ENCODE results near the gene CADM1.

Gene CADM1

GRCh38 chr11:115159207-115159606, 345.0 kb downstream of the CADM1 start:
- DNase-seq: no peak
- peaks cover 0 to 3% of the 10 kb centered on the region in 2 donors for H3K9me3 Mint-ChIP-seq
- H3K4me3 Mint-ChIP-seq: no peak overlapping the region
- ATAC-seq (replicated peaks): no peak
- peaks cover 5 to 15% of the 10 kb centered on the region in 2 donors for H3K27me3 Mint-ChIP-seq
- H3K27ac Mint-ChIP-seq: no peak overlapping the region
- no peaks in the 10 kb centered on the region for H3K36me3 Mint-ChIP-seq
- no peaks in the 10 kb centered on the region for H3K4me1 Mint-ChIP-seq

DNA sequence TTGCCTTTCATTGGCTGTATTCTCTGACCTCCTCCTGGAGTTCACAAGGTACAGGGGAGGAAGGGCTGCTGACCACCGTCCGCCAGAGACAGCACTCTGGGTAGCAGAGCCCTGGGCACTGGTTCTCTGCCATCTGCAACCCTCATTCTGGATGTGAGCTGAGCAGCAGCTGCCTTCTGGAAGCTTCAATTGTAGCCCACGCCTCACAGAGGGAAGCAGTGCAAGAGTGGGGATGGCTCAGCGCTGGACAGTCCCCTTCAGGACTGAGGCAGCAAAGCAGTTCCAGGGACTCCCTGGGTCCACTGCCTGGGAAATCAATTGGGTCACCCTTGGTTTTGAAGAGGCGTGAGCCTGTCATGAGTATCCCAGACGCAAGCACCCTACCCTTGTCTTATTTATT, 346.2 kb downstream of the CADM1 start:
- no peaks in the 10 kb centered on the region for H3K36me3 Mint-ChIP-seq

DNA sequence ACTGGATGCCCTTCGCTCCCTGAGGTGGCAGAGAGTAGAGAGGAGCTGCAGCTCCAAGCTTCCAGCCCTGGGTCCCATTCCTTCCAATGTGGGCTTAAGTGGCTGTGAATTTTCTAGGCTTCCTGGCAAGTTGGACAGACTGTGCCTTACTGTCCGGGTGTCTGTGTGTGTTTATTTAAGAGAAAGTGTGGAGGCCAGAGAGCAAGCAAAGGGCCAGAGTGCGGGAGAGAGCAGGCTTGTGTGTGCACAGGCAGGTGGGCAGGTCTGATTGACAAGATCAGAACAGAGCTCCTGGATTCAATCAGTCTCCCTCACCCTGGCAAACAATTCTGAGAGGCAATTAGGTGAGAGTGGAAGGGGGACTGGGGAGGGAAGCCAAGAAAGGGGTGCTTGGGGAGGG, 347.0 kb downstream of the CADM1 start:
- no peaks in the 10 kb centered on the region for H3K4me1 Mint-ChIP-seq
- no peak for ATAC-seq (replicated peaks)
- peaks cover 0 to 8% of the 10 kb centered on the region in 2 donors for H3K27me3 Mint-ChIP-seq
- H3K4me3 Mint-ChIP-seq: no peak overlapping the region
- DNase-seq: no peak
- peaks cover 0 to 8% of the 10 kb centered on the region in 2 donors for H3K9me3 Mint-ChIP-seq
- H3K36me3 Mint-ChIP-seq: no peaks in the 10 kb centered on the region
- H3K27ac Mint-ChIP-seq: no peak overlapping the region

More for the DNA sequence above, 346.2 kb downstream of the CADM1 start:
- Mint-ChIP-seq H3K27me3 (peaks cover 0 to 15% of the 10 kb centered on the region in 2 donors), H3K4me3 (no peak overlapping the region), H3K4me1 (no peaks in the 10 kb centered on the region), H3K9me3 (peaks cover 0 to 6% of the 10 kb centered on the region in 2 donors), H3K27ac (no peak overlapping the region)
- ATAC-seq (replicated peaks): no peak
- DNase-seq: no peak

- H3K36me3 Mint-ChIP-seq: no peaks in the 10 kb centered on the region
- no peak overlapping the region for H3K4me3 Mint-ChIP-seq
- no peaks in the 10 kb centered on the region for H3K4me1 Mint-ChIP-seq
- H3K27me3 Mint-ChIP-seq: peaks cover 0 to 4% of the 10 kb centered on the region in 2 donors
- DNase-seq: no peak
- no peak for ATAC-seq (replicated peaks)
- no peak overlapping the region for H3K27ac Mint-ChIP-seq
- H3K9me3 Mint-ChIP-seq: peaks cover 0 to 8% of the 10 kb centered on the region in 2 donors
Observed at GRCh38 chr11:115155978-115156377, 348.2 kb downstream of the CADM1 start.

DNA sequence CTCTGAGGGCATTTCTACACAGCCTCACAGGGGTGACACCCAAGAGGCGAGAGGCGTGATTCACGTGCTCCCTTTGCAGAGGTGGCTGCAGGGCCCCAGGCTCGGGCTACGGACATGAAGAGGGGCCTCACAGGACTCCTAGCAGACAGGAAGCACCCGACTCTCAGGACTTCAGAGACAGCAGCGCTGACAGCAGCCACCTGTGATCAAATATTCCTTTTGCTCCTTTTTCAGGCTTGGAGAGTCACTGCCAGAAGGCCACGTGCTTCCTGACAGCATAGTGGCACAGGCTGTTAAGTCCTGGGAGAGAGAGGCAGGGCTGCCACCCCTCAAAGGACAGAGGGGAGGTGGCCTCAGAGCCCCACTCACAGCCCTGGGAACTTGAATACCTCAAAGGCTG, 348.9 kb downstream of the CADM1 start:
- Mint-ChIP-seq H3K9me3 (peaks cover 0 to 5% of the 10 kb centered on the region in 2 donors), H3K27me3 (no peaks in the 10 kb centered on the region), H3K36me3 (no peaks in the 10 kb centered on the region), H3K27ac (no peak overlapping the region), H3K4me3 (no peak overlapping the region), H3K4me1 (no peaks in the 10 kb centered on the region)
- DNase-seq: no peak
- no peak for ATAC-seq (replicated peaks)

DNA sequence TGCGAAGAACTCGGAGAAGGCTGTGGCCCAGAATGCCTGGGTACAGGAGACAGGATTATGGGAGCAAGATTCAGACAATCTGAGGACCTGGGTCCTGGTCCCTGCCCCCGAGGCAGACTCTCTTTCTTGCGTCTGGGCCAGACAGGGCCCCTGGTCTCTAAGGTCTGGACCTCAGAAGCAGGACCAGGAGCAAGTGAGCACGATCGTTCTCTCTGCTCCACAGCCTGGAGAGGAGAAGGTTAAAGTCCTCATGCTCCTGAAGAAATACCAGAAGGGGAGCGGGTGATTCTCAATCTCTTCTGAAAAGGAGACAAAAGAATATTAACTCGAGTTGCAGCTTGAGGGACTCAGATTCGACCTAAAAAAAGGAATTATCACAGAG, 349.9 kb downstream of the CADM1 start:
- Mint-ChIP-seq H3K36me3 (no peaks in the 10 kb centered on the region), H3K4me3 (no peak overlapping the region), H3K9me3 (peaks cover 0 to 5% of the 10 kb centered on the region in 2 donors), H3K27me3 (no peaks in the 10 kb centered on the region), H3K27ac (no peak overlapping the region), H3K4me1 (no peaks in the 10 kb centered on the region)
- DNase-seq (no peak), ATAC-seq (replicated peaks) (no peak)

GRCh38 chr11:115153731-115154354, 350.4 kb downstream of the CADM1 start:
- no peak for DNase-seq
- Mint-ChIP-seq H3K4me1 (no peaks in the 10 kb centered on the region), H3K36me3 (no peaks in the 10 kb centered on the region), H3K27ac (no peak overlapping the region), H3K9me3 (peaks cover 2 to 5% of the 10 kb centered on the region in 2 donors), H3K27me3 (no peaks in the 10 kb centered on the region), H3K4me3 (no peak overlapping the region)
- no peak for ATAC-seq (replicated peaks)

- ATAC-seq (replicated peaks) (no peak), DNase-seq (no peak)
- Mint-ChIP-seq H3K27me3 (no peaks in the 10 kb centered on the region), H3K36me3 (no peaks in the 10 kb centered on the region), H3K9me3 (peaks cover 4 to 5% of the 10 kb centered on the region in 2 donors), H3K4me1 (no peaks in the 10 kb centered on the region), H3K27ac (no peak overlapping the region), H3K4me3 (no peak overlapping the region)
Observed at GRCh38 chr11:115153135-115153534, 351.1 kb downstream of the CADM1 start.

- Mint-ChIP-seq H3K27ac (no peak overlapping the region), H3K9me3 (peaks cover 11 to 14% of the 10 kb centered on the region in 2 donors), H3K36me3 (peaks cover 3 to 4% of the 10 kb centered on the region in 2 donors), H3K27me3 (peaks cover 7 to 8% of the 10 kb centered on the region in 2 donors), H3K4me3 (no peak overlapping the region), H3K4me1 (peaks cover 0 to 3% of the 10 kb centered on the region in 2 donors)
- no peak for ATAC-seq (replicated peaks)
- DNase-seq: no peak
Observed at GRCh38 chr11:115151010-115151409, 353.2 kb downstream of the CADM1 start.

- Mint-ChIP-seq H3K36me3 (peaks cover 3 to 4% of the 10 kb centered on the region in 2 donors), H3K27ac (no peak overlapping the region), H3K27me3 (peaks cover 7 to 8% of the 10 kb centered on the region in 2 donors), H3K4me1 (peaks cover 0 to 3% of the 10 kb centered on the region in 2 donors), H3K9me3 (peaks cover 13 to 17% of the 10 kb centered on the region in 2 donors), H3K4me3 (no peak overlapping the region)
- no peak for DNase-seq
- no peak for ATAC-seq (replicated peaks)
Observed at GRCh38 chr11:115148691-115149090, 355.5 kb downstream of the CADM1 start.

DNA sequence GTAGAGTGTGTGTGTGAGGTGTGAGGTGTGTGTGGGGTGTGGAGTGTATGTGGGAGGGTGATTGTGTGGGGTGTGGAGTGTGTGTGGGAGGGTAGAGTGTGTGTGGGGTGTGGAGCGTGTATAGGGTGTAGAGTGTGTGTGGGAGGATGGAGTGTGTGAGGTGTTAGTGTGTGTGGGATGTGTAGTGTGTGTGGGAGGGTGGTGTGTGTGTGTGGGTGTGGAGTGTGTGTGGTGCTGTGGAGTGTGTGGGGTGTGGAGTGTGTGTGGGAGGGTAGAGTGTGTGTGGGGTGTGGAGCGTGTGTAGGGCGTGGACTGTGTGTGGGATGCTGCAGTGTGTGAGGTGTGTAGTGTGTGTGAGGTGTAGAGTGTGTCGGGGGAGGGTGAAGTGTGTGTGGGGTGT, 356.1 kb downstream of the CADM1 start:
- Mint-ChIP-seq H3K9me3 (peaks cover 13 to 15% of the 10 kb centered on the region in 2 donors), H3K36me3 (peaks cover 3 to 4% of the 10 kb centered on the region in 2 donors), H3K4me1 (peaks cover 0 to 3% of the 10 kb centered on the region in 2 donors), H3K27me3 (peaks cover 7 to 8% of the 10 kb centered on the region in 2 donors), H3K4me3 (no peak overlapping the region), H3K27ac (no peak overlapping the region)
- ATAC-seq (replicated peaks) (no peak), DNase-seq (no peak)

DNA sequence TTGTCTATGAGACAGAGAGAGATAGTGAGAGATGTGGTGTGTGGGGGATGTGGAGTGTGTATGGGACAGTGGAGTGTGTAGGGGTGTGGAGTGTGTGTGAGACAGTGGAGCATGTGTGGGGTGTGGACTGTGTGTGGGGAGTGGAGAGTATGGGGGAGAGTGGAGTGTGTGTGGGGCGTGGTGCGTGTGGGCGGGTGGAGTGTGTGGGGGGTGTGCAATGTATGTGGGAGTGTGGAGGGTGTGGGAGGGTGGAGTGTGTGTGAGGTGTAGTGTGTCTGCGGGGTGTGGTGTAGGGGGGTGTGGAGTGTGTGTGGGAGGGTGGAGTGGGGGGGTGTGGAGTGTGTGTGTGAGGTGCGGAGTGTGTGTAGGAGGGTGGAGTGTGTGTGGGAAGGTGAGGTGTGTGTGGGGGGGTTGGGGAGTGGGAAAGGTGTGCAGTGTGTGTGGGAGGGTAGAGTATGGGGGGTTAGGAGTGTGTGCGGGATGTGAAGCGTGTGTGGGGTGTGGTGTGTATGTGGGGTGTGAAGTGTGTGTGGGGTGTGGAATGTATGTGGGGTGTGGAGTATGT, 356.9 kb downstream of the CADM1 start:
- ATAC-seq (replicated peaks): no peak
- H3K4me3 Mint-ChIP-seq: no peak overlapping the region
- DNase-seq: no peak
- H3K4me1 Mint-ChIP-seq: peaks cover 0 to 3% of the 10 kb centered on the region in 2 donors
- H3K36me3 Mint-ChIP-seq: peaks cover 3 to 4% of the 10 kb centered on the region in 2 donors
- H3K27ac Mint-ChIP-seq: no peak overlapping the region
- peaks cover 13% of the 10 kb centered on the region in 2 donors for H3K9me3 Mint-ChIP-seq
- H3K27me3 Mint-ChIP-seq: peaks cover 7 to 8% of the 10 kb centered on the region in 2 donors

DNA sequence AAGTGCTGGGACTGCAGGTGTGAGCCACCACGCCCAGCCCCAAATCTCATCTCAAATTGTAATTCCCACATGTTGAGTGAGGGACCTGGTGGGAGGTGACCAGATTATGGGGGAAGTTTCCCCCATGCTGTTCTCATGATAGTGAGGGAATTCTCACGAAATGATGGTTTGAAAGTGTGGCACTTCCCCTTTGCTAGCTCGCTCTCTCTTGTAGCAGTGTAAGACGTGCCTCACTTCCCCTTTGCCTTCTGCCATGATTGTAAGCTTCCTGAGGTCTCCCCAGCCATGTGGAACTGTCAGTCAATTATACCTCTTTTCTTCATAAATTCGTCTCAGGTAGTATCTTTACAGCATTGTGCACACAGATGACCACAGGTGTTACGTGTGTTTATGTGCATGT, 357.8 kb downstream of the CADM1 start:
- DNase-seq (no peak), ATAC-seq (replicated peaks) (peak; percentile 72 to 76)
- no peak overlapping the region for H3K4me3 Mint-ChIP-seq
- H3K4me1 Mint-ChIP-seq: peaks cover 0 to 3% of the 10 kb centered on the region in 2 donors
- peaks cover 13% of the 10 kb centered on the region in 2 donors for H3K9me3 Mint-ChIP-seq
- peaks cover 3 to 4% of the 10 kb centered on the region in 2 donors for H3K36me3 Mint-ChIP-seq
- H3K27me3 Mint-ChIP-seq: peaks cover 7 to 8% of the 10 kb centered on the region in 2 donors
- H3K27ac Mint-ChIP-seq: no peak overlapping the region

GRCh38 chr11:115145324-115145723, 358.9 kb downstream of the CADM1 start:
- ATAC-seq (replicated peaks): no peak

DNA sequence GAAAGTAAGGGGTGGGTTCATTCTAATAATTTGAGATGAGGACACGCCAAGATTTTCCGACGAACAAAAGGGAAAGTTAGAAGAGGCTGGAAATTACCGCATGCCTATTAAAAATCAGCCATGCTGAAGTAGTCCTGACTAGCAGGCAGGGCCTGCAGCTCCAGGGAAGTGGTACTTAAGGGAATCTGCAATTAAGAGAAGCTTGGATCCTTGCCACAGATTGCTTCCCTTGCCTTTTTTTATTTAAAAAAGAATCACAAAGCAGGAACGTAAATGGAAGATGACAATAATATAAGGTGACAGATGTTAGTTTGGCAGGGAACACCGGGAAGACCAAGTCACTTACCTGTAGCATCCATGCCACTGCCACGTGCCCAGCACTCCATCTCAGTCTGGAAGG, 359.3 kb downstream of the CADM1 start:
- H3K27ac Mint-ChIP-seq: no peak overlapping the region
- peaks cover 0 to 3% of the 10 kb centered on the region in 2 donors for H3K4me1 Mint-ChIP-seq
- H3K4me3 Mint-ChIP-seq: no peak overlapping the region
- peaks cover 13% of the 10 kb centered on the region in 2 donors for H3K9me3 Mint-ChIP-seq
- DNase-seq (no peak), ATAC-seq (replicated peaks) (no peak)
- peaks cover 7 to 8% of the 10 kb centered on the region in 2 donors for H3K27me3 Mint-ChIP-seq
- peaks cover 3 to 4% of the 10 kb centered on the region in 2 donors for H3K36me3 Mint-ChIP-seq

More at GRCh38 chr11:115145324-115145723, 358.9 kb downstream of the CADM1 start:
- Mint-ChIP-seq H3K9me3 (peaks cover 13% of the 10 kb centered on the region in 2 donors), H3K4me3 (no peak overlapping the region), H3K27ac (no peak overlapping the region), H3K36me3 (peaks cover 3 to 4% of the 10 kb centered on the region in 2 donors), H3K27me3 (peaks cover 7 to 8% of the 10 kb centered on the region in 2 donors), H3K4me1 (peaks cover 0 to 3% of the 10 kb centered on the region in 2 donors)
- DNase-seq: no peak

Data from stimulated activated naive B cell treated with anti-CD40 and anti-IgM and Interleukin-4, amounts not matched to agents 10 μg/mL and 1 μg/mL and 100 μg/mL, for 72 hours (primary cell).